GM19395 (cell line): ENCODE data around the gene TAC3.
"Not testable (repeated sequence)": the region's sequence is repeated elsewhere in the genome, so short reads cannot be mapped to it uniquely, and the experiment has no call there.

Experiments
- ATAC-seq: cut with Tn5 transposase; IDR thresholded peaks from one replicate; pipeline ENCODE4 v1.9.1; 2021; ENCODE audit warnings: mild to moderate bottlenecking, moderate library complexity; ENCODE audit not compliant: unreplicated experiment

The TAC3 gene

DNA sequence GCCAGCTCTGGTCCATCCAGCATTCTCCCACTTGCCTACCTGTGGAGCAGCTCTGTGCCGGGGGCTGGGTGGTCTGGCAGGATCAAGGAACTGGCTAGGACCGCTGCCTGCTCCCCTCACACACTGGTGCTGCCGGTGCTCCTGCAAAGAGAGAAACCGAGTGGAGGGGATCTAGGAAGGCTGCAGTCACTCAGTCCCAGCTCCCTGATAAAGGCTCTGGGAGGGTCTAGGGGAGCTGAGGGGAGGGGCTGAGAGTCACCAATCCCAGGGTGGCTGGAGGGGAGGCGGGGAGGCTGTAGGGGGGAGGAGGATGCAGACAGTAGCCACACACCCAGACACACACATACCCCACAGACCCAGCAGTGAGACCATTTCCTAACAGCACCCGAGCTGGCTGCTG lies at the start of gene TAC3:
Gene TAC3, minus strand, starts transcription at position 182 of the 400 bp plus-strand sequence. CDS start 732 bp downstream, outside the sequence.
- ATAC-seq: no peak

DNA sequence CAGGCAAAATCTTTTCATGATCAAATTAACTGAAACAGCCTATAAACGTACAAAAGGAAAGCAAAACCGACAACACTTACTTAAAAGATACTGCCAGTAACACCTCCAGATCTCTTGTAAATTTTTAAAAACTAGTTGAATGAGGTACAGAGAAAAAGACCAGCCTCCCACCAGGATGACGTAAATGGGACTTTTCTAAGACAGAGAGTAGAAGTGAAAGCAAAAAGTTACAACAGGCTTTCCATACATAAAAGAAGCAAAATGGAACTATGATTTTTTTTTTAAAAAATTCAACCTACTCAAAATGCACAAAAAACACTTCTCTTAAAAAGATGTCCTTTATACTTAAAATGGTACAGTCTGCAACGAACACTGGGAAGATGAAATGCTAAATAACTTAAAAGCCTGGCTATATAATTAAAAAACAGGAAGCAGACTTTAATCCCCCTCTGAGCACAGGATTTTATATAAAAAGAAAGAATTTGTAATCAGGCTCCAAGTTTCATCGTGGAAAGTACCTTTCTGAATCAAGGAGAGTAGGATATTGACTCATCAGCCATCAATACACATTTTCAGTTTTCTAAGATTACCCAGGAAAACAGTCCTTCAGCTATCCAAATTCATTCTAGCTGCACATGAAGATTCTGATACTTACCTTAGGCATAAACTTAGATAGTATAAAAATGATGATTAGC lies 47.8 kb upstream of the TAC3 start:
- peak; percentile 84 for ATAC-seq

DNA sequence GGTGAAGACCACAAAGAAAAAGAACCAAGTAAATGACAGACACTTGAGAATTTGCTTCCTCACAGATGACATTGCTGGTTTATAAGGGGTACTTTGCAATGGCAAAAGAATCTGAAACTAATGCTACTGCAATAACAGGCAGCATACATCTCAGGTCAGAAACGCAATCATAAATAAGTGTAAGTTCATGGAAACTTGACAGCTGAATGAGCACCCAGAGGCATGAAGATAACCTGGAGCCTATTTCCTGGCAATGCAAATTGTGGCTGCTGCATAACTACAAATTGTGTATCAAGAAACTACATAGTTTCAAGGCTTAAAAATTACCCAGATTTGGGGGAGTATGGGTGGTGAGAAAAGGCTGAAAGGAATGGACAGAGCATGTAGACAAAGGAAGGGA lies 42.1 kb upstream of the TAC3 start:
- no peak for ATAC-seq

DNA sequence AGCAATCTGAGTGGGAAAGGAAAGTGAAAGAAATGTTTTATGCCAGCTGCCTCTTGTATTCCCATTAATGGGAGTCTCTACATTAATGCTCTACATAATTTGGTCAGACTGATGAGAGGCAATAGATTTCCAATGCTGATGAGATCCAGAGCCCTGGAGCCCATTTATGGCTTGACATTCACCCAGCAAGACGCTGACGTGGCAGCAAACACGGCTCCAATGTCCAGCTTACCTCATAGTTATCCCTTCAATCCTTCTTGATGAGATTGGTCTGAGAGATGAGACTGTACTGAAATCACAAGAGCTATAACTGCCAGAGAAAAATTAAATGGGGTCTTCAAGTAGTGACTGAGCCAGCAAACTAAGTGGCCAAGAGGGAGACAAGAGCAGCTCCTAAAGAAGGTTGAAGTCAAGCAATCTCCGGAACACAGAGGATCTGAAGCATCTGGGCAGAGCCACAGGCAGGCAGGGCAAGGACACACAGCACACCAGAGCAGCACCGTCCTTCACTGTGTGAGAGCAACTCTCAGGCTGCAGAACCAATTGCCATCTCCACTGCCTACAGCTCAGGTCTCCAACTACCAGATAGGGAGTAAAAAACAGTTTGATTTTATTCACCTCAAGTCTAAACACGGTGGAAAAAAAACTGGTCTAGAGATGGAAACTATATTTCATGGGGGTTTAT lies 40.9 kb upstream of the TAC3 start:
- ATAC-seq: no peak

DNA sequence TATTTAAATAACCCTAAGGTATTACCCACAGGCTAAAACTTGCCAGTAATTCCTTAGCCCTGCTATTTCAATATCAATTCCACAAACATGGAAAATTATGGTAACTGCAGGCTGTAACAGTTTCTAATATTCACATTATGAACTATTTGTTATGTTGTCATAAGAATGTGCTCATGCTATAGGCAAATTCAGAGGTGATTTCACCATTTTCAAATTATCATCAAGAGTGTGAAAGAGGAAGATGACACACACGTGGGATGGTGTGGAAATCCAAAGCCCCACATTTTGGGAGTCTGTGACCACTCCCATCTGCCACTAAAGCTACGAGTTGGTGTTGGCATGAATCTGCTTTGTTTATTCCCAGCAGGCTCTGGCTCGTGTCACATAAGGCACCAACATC lies 39.5 kb upstream of the TAC3 start:
- no peak for ATAC-seq

DNA sequence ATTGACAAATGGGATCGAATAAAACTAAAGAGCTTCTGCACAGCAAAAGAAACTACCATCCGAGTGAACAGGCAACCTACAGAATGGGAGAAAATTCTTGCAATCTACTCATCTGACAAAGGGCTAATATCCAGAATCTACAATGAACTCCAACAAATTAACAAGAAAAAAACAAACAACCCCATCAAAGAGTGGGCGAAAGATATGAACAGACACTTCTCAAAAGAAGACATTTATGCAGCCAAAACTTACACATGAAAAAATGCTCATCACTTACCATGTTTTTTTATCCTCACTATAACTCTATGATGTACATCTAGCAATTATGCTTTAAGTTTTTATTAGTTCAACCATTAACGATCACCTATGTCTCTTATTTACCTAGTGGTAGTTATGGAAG lies 37.6 kb upstream of the TAC3 start:
- not testable (repeated sequence) for ATAC-seq

DNA sequence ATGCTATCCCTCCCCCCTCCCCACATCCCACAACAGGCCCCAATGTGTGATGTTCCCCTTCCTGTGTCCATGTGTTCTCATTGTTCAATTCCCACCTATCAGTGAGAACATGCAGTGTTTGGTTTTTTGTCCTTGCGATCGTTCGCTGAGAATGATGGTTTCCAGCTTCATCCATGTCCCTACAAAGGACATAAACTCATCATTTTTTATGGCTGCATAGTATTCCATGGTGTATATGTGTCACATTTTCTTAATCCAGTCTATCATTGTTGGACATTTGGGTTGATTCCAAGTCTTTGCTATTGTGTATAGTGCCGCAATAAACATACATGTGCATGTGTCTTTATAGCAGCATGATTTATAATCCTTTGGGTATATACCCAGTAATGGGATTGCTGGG lies 36.8 kb upstream of the TAC3 start:
- not testable (repeated sequence) for ATAC-seq

DNA sequence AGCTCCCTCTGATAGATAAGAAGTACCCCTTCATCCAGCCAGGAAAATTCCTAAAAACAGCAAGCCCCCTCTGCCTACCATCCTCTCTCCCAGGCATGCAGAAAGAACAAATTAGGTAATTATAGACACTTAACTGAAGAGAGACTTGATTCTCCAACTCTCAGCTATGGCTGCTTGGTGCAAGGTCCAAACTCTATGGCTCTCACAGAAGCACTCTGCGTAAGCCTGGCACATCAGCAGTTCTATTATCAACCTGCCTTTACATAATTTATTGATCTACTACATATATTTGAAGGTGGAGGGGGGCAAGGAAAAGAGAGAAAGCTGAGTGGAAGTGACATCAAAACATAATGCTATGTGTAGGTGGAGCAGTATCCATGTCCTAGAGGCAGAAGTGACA lies 34.7 kb upstream of the TAC3 start:
- ATAC-seq: no peak

DNA sequence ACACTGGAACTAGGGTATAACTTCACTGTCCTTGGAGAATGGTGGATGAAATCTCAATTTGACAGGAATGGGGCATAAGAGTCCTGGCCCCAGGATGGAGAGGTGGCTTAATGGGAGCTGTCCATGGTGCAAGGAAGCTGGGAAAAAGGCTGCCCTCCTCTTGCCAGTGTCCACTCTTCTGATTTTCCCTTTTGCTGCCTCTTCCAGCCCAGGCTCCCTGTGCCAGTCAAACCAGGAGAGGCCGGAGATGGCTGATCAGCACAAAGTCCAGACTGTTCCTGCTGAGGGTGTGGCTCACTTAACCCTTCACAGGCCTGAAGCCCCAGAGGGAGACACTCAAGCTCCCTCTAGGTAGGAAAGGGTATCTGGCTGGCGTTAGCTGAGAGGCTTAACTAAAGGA lies 33.6 kb upstream of the TAC3 start, which contains the start of gene MYO1A:
Gene MYO1A, minus strand, starts transcription at position 240 of the 400 bp plus-strand sequence. CDS start 1,806 bp downstream, outside the sequence.
- ATAC-seq: no peak

DNA sequence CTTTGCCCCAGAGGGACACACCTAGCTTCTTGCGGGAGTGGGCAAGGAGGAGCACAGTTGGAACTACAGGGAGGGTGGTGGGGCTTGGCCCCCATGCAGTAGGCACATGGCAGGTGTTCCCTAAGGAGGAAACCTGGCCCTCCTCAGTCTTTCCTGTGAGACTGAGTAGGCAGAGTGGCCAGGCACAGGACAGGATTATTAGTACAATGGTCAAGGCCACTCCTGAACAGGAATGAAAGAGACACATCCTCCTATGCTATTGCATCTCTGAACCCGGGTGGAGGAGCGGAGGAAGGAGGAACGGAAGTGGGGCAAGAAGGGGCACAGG lies 32.8 kb upstream of the TAC3 start:
- ATAC-seq: no peak

DNA sequence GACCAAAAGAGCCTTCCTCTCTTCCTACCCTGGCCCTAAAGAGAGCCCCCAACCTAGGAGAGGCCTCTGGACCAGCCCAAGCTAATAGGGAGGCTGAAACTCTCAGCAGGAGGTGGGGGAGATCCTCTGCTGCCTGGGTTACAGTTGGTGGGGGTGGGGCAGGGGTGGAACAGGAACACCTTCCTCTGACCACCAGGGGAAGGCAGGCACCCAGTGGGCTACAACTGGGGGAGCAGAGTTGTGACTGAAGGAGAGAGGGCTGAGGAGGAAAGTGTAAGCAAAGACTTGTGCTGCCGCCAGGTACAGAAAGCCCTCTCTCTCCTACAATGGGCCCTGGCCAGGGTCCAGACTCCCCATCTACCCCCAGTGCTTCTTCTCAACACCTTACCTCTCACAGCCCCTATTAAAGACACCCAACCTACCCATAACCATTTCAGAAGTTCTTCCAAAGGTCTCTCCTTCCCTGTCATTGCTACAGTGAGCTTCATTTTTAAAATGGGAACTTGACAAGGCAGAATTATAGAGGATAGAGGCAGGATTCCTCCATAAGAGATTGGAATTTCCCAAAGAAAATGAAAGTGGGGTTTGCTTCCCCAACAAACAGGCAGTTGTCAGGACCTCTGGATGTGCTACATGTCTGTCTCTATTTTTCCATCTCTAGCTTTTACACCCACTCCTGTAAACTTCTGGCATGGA lies 32.2 kb upstream of the TAC3 start:
- ATAC-seq: no peak

DNA sequence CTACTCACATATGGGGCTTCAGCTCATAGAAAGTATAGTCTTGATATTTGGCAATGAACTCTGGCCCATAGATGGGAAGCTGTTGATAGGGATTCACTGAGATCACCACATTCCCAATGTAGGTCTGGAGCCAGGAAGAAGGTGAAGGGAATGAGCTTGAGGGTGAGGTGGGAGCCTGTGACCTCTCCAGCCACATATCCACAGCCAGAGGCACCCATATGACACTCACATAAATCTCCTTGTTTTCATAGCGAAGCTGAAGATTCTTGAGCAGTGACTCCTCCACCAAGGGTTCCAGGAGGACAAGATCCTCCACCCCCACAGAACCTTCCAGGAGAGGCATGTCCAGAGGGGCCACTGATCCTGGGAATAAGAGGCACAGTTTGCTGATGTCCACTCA lies 31.7 kb upstream of the TAC3 start:
- no peak for ATAC-seq

DNA sequence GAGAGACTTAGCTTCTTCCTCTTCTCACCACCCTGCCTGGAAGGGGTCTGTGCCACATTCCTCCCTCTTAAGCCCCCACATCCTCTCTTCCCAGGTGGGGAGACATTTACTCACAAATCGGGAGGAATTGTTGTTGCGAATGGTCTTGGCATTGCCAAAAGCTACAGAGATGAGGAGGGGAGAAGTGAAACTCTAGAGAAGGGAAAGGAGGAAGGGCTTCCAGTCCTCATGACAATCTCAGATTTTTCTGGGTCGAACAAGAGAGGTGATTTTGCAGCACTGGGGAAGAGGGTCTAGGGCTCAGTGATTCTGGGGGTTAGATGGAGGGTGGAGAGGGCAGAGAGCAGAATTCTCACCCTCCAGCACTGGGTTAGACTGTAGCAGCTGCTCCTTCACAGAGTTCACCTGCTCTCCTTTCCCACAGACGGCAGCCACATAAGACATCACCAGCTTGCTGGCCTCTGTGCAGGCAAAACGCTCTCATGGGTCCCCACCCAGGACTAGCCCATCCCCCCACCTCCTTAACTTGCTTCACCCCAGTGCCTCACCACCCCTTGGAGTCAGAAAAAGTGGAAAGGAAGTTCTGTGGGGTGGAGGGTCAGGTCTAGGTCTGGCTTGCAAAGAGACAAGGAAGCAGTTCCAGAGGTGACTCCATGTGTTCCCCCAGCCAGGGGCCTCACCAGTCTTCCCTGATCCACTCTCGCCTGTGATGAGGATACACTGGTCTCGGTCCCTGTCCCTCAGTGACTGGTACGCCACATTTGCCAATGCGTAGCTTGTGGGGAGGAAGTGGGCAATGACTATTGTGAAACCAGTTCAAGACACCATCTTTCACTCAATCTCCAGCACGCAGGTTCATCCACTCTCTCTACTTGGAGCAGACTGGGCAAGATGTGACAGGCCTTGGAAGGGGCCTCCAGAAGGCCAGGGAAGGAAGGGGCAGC lies 30.9 kb upstream of the TAC3 start:
- ATAC-seq: no peak

DNA sequence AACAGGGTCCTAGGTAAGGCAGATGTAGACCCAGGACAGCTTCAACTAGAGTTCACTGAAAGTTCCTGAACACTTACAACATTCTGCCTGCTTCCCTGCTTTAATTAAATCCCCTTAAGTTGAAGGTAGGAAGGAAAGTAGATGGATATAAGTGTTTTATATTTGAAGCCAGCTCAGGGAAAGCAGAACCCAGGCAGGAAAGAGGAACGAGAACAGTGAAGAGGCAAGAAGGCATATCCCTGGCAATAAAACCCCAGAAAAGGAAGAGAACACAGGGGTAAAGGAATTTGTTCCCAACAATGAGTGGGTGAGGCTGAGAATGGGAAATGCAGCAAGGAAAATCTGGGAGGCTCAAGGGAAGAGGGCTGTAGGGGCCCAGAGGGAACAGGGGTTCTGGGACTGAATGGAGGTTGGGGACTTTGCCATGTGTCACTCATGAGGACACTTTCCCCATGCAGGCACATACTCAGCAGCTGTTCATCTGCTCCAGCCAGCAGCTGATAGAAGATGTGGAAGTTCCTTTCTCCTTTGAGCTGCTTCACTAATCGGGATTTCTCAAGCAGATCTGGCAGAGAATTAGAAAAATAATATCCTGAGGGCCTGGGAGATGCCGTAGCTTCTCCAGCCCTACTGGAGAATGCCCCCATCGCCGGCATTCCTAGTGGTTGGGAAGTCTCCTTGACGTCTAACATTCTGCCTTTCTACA lies 29.9 kb upstream of the TAC3 start:
- ATAC-seq: no peak

DNA sequence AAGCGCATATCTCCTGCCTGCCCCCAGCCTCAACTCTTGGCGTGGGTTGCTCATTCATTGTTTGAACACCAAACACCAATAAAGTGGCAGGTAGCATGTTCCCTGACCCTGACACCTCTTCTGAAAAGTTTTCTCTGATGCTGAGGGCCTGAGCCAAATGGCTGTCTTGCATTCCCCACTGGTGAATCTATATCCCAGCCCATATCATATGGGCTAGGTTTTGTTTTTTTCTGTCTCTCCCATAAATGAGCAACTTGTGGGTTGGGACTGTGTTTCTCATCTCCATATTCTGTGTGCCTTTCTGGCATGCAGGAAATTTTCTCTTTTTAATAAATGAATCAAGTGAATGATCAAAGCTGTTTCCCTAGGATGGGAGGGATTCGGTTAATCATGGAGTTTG lies 28.6 kb upstream of the TAC3 start:
- no peak for ATAC-seq

DNA sequence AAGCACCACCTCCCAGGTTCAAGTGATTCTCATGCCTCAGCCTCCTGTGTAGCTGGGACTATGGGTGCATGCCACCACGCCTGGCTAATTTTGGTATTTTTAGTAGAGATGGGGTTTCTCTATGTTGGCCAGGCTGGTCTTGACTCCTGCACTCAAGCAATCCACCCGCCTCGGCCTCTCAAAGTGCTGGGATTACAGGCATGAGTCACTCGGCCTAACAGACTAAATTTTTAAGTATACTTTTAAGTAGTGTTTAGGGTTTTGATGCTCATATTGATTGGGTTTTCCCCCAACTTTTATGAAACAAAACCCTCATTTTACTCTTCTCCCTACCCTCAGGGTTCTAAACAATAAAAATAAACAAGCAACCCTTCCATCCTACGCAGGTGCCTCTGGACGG lies 28.1 kb upstream of the TAC3 start:
- no peak for ATAC-seq

DNA sequence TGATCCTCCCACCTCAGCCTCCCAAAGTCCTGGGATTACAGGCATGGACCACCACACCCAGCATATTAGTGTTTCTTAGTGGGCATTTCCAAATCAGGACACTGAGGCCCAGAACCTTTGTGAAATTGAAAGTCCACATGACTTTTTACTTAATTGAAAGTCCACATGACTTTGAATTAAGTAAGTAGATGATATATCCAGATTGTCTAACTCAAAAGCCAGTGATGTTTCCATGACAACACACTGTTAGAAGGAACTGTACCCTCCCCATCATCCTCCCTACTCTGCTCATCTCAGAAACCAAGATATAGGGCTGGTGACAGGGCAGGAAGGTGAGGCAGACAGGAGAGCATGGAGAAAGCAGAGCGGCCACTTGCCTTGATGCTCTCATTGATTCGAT lies 26.4 kb upstream of the TAC3 start:
- no peak for ATAC-seq

DNA sequence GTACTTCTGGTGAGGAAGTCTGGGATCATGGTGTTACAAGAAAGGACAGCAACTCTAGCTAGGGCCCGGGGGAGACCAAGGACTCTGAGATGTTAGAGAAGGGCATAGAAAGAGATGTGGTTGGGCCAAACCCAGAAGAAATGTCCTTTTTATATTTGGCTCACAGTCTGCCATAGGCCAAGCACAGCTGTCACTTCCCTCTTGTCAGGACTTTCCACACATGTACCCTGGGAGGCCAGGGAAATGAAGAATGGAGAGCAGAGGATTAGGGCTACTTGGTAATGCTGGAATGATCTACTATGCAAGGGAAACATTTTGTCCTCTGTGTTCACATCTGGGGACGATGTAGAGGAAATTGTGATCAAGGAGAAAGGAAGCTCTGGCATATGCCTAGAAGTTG lies 24.4 kb upstream of the TAC3 start:
- ATAC-seq: no peak

DNA sequence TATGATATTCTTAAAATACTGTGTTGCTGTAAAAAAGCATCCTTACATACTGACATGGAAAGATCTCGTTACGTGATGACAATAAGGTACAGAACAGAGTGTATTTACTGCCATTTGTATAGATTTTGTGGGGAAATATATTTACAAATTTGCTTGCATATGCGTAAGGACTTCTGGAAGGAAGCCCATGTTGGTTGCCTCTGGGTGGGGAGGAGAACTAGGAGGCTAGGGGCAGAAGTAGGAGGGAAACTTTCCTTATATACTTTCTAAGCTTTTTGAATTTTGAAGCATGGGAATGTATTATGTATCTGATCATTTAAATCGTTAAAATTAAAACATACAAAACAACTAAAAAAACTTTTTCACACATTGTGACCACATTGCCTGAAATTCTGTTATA lies 23.9 kb upstream of the TAC3 start:
- ATAC-seq: no peak

DNA sequence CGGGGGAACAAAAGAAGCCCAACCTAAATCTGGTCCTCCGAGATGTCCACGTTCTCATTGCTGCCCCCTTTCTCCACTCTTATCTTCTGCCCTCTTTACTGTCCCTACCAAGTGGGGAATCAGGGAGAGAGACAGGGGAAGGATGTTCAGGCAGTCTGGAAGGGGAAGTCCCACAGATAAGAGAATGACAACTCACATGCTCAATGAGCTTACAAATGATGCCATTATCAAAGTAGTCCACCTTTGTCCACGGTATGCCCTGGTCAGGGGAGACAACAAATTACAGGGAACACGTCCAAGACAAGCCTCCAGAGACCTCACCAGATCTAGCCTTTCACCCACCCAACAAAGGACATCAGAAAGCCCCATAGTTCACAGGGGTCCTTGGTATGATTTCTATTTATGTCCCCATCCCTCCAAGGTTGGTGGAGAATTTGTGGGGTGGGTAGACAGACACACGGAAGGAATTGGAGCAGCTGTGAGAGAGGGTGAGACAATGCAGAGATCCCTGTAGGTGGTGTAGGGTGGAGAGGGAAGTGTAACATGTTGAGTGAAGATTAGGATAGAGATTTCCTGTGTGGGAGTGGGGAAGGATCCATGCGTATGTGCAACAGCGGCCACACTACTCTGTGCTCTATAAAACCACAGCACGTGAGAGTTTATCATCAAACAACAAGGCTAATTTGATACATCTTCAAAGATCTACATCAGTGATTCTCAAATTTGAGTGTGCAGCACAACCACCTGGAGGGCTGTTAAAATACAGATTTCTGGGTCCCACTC lies 22.9 kb upstream of the TAC3 start:
- ATAC-seq: no peak
